Measurements from ENCODE around the gene TMA7B. TPM values are rescaled to one million over a fixed set of nuclear protein-coding genes. Genes with fewer than 3 reads are reported as not detected.

The TMA7B gene
- not detected for total RNA-seq
- not detected for polyA plus RNA-seq
- long read RNA-seq, donor 1: 0 reads
- long read RNA-seq, donor 2: 0 reads
- long read RNA-seq, donor 3: 0 reads

DNA sequence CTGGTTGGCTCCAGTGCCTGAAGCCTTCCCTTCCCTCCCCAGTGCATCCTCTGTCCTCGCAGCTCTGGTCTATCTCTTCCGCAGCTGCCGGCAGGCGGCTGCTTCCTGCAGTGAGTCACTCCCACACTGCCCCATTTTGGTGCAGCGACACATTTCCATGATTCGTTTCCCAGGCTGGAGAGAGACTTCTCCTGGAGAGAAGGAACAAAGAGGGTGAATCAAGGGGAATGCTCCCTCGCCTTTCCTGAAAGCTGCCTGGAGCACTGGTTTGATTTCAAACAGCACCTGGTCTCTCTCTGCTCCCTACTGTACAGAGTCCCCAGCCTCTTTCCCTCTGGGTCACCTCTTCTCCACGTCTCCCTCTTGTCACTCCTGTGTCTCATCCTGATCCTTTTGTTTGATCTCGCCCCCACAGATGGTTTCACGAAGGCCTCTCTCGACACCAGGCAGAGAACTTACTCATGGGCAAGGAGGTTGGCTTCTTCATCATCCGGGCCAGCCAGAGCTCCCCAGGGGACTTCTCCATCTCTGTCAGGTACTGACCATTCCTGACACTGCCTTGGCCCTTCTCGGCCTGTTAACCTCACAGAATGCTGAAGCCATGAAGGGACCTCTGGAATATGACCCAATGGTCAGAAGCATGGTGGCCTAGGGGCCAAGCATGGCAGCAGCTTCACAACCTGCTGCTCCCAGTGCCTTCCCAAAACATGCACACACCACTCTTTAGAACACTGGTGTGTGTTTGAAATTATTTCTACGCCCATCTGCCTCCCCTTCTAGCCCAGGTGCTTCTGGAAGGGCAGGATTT, at the start of gene TMA7B:
TSS of gene TMA7B (plus strand) at position 758 of the 808 bp plus-strand sequence. CDS start 3,978 bp downstream, outside the sequence.
- ATAC-seq (peak in 4 of 8 donors; percentile 58 to 69 (median 61)), DNase-seq (no peak)
- TF ChIP-seq CTCF (IDR thresholded peaks at IDR 0.05): peak in 6 of 9 donors; percentile 17 to 32 (median 30)
- Histone ChIP-seq H3K9me3 (no peaks in the 10 kb centered on the region), H3K36me3 (no peaks in the 10 kb centered on the region), H3K4me3 (no peak within 1 kb of the TSS), H3K27ac (peak within 1 kb of the TSS in 1 of 10 donors; percentile 75), H3K27me3 (peaks cover 0 to 22% (median 0%) of the 10 kb centered on the region in 7 donors), H3K4me1 (peaks cover 0 to 55% (median 6%) of the 10 kb centered on the region in 9 donors)
- intact Hi-C loops (cut with DNase I): no loop called here
- 49 to 64% methylated on average over 14 of the region's 14 CpGs for WGBS, 2 donors

GRCh38 chr22:39910876-39911613, 49.2 kb upstream of the TMA7B start:
- intact Hi-C loops (cut with DNase I): no loop called here
- 57 to 68% methylated on average over 9 of the region's 9 CpGs for WGBS, 2 donors
- DNase-seq (no peak), ATAC-seq (no peak)
- H3K4me1 ChIP-seq: no peaks in the 10 kb centered on the region
- no peaks in the 10 kb centered on the region for H3K9me3 ChIP-seq
- no peak for TF ChIP-seq CTCF (IDR thresholded peaks at IDR 0.05)
- no peaks in the 10 kb centered on the region for H3K36me3 ChIP-seq
- no peak overlapping the region for H3K4me3 ChIP-seq
- H3K27me3 ChIP-seq: peaks cover 0 to 73% (median 49%) of the 10 kb centered on the region in 7 donors
- H3K27ac ChIP-seq: no peak overlapping the region

GRCh38 chr22:39913321-39913720, 46.9 kb upstream of the TMA7B start:
- intact Hi-C loops (cut with DNase I): no loop called here
- H3K36me3 ChIP-seq: no peaks in the 10 kb centered on the region
- H3K4me1 ChIP-seq: peaks cover 0 to 10% (median 0%) of the 10 kb centered on the region in 9 donors
- H3K4me3 ChIP-seq: no peak overlapping the region
- no peak overlapping the region for H3K27ac ChIP-seq
- ATAC-seq: no peak
- H3K27me3 ChIP-seq: peaks cover 0 to 69% (median 40%) of the 10 kb centered on the region in 7 donors
- no peak for TF ChIP-seq CTCF (IDR thresholded peaks at IDR 0.05)
- DNase-seq: no peak
- H3K9me3 ChIP-seq: no peaks in the 10 kb centered on the region
- 86 to 87% methylated on average over 5 of the region's 5 CpGs for WGBS, 2 donors

- ATAC-seq: no peak
Measured at GRCh38 chr22:39913886-39914285, 46.3 kb upstream of the TMA7B start.

More at GRCh38 chr22:39913886-39914285, 46.3 kb upstream of the TMA7B start:
- Histone ChIP-seq H3K4me1 (peaks cover 0 to 14% (median 0%) of the 10 kb centered on the region in 9 donors), H3K27ac (no peak overlapping the region), H3K27me3 (peaks cover 0 to 66% (median 35%) of the 10 kb centered on the region in 7 donors), H3K9me3 (no peaks in the 10 kb centered on the region), H3K4me3 (no peak overlapping the region), H3K36me3 (no peaks in the 10 kb centered on the region)
- 49 to 56% methylated on average over 2 of the region's 2 CpGs for WGBS, 2 donors
- intact Hi-C loops (cut with DNase I): no loop called here
- no peak for TF ChIP-seq CTCF (IDR thresholded peaks at IDR 0.05)
- no peak for DNase-seq

Measured in heart right ventricle (tissue), 16 donors.